HG03432 (cell line): ENCODE results near the gene RLN3.

Experiments
- ATAC-seq: cut with Tn5 transposase; IDR thresholded peaks from one replicate; pipeline ENCODE4 v1.9.1; 2021; ENCODE audit warnings: mild to moderate bottlenecking, moderate library complexity; ENCODE audit not compliant: unreplicated experiment

The RLN3 gene

GRCh38 chr19:13995017-13995728 is 32.8 kb upstream of the RLN3 start:
- ATAC-seq: no peak

DNA sequence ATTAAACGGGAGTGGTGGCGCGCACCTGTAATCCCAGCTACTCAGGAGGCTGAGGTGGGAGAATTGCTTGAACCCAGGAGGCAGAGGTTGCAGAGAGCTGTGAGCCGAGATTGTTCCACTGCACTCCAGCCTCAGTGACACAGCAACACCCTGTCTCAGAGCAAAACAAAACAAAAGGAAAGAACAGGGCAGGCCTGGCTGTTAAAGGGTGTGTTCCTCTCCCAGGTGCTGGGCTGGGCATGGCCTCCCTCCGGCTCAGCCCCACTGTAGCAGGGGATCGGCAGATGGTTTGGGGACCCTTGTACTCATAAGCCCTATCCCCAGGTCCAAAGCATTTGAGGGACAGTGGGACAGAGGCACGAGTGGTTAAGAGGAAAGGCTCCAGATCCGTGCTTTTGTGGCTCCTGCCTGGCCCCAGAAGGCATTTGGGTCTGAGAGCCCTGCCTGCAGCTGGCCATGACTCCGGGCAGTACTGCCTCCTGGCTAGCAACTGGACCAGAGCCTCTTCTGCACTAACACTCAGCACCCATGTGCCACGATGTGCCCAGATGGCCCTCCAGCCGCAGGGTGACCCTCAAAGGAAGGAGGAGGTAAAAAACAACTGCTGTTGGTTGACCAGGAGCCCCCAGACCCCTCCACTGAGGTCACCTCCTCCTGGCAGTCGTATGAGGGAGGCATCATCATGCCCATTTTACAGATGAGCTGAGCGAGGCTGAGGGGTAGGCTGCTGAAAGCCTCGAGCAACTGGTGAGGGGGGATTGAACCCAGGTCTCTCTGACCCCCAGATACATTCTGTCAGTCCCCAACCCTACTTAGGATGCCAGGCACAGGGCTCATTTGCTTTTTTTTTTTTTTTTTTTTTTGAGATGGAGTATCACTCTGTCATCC is 31.8 kb upstream of the RLN3 start:
- ATAC-seq: no peak

DNA sequence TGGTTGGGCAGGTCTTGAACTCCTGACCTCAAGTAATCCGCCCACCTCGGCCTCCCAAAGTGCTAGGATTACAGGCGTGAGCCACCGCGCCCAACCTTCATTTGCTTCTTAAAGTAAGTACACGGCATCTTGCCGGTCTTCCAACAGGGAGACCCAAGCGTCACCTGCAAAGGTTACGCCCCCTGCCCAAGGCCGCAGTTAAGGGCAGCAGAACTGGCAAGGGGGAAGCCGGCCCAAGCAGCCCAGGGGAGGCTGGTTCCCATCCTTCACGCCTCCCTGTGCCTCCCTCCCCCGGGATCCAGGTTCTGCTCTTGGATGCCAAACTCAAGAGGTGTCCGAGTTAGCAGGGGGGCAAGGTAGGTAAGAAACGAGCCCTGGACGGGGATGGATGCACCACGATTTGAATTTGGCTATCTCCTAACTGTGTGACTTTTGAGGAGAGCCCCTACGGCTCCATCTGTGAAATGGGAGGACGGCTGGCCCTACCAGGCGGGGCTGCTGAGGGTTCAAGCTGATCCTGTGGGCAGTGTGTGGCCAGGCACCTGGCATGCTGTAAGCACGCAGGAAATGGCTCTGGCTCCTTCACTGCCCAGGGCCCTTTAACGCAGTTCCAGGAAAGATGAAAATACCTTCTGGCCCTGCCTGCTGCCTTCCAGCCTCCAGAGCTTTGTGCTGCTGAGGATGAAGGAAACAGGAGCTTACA is 30.9 kb upstream of the RLN3 start:
- no peak for ATAC-seq

GRCh38 chr19:13997631-13997962 is 30.4 kb upstream of the RLN3 start:
- ATAC-seq: no peak

DNA sequence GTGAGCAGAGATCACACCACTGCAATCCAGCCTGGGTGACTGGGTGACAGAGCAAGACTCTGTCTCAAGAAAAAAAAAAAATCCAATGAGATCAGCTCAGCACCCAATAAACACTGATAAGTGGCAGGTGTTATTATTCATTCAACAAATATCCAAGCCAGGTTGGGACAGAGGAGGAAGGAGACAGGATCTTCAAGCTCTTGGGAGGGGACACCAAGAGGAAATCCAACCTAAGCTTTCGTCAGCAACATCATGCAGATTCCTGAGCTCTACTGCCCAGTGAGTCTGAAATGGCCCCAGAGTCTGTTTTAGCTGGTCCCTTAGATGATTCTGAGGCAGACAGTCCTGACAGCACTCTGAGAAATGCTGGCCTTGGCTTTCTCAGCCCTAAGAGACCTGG is 29.5 kb upstream of the RLN3 start:
- no peak for ATAC-seq

DNA sequence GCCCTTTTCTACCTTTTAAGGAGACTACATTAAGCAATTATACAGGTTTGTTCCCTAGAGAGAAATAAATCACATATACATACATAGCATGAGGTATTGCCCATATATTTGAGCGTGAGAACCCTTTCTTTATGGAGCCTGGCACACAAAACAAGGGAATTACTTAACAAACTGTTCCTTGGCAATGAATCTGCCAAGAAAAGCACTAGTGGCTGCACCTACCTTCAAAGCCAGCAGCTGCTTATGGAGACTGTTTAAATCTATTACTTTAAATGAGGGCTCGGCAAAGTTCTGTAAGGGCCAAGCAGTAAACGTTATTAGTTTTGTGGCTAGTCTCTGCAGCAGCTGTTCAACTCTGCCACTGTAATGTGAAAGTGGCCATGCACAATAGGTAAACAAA is 28.9 kb upstream of the RLN3 start:
- ATAC-seq: no peak

DNA sequence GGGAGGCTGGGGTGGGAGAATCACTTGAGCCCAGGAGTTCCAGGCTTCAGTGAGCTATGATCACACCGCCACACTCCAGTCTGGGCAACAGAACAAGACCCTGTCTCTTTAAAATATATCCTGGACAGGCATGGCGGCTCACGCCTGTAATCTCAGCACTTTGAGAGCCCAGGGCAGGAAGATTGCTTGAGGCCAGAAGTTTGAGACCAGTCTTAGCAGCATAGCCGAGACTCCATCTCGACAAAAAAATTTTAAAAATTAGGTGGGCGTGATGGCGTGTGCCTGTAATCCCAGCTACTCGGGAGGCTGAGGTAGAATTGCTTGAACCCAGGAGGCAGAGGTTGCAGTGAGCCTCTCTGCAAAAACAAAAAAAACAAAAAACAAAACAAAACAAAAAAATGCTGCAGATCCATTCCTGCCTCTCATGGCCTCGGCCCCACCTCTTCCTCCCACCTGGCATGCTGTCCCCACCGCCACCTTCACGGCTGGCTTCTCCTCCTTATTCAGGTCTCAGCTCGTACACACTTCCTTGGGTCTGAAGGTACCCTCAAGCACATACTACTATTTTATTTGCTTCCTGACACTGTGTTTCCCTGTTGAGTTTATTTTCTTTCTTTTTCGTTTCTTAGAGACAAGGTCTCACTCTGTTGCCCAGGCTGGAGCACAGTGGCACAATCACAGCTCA is 27.1 kb upstream of the RLN3 start:
- ATAC-seq: no peak

DNA sequence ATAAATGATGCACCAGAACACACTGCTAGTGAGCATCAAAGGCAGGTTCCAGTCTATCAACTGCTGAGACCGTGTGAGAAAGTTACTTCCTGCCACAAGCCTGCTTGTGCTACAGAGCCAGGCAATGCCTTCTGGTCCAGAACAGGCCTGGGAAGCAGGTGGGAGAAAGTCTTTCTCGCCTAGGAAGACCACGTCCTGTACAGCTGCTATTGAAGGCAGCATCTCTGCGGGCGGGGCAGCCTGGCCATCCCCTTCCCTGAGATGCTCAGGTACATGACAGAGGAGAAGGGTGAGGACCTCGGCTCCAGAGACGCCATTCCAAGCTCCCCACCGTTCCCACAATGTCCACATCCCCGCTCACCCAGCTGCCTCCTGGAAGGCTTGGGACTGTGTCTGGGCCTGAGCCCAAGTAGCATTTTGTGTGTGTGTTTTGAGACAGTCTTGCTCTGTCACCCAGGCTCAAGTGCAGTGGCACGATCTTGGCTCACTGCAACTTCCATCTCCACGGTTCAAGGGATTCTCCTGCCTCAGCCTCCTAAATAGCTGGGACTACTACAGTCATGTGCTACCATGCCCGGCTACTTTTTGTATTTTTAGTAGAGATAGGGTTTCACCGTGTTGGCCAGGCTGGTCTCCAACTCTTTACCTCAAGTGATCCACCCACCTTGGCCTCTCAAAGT is 25.2 kb upstream of the RLN3 start:
- ATAC-seq: no peak

GRCh38 chr19:14003251-14004055 is 24.5 kb upstream of the RLN3 start:
- no peak for ATAC-seq

DNA sequence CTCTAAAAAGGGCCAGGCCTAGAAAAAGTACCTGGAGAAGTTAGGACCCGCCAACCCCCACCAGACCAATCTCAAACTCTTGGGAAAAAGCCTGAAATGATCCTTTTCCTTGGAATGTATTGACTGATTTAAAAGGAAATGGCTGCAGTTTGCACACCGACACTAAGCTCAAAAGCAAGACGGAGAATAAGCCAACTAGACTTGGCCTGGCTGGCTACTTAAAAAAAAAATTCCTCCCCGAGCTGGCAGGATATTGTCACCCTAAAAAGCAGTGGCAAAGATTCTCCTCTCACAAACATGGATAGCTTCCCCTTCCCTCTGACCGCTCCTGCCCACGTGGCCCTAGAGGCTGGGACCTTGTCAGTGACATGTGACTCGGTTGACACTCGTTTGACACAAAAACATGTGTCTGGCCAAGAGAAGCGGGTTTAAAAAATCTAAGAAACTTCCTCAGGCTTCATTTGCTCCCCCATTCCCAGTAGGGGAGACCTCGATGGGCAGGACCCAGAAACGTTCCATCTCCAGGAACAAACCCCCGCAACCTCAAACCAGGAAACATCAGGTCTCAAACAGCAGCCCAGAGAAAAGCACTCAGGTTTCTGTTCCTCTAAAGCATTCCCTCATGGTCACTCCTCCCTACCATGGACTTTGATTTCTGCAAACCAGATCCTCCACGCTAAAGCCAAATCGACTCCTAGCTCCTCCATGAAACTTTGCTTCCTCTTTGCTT is 23.2 kb upstream of the RLN3 start:
- no peak for ATAC-seq

- ATAC-seq: peak; percentile 45
Measured at GRCh38 chr19:14005349-14006084, 22.4 kb upstream of the RLN3 start.

DNA sequence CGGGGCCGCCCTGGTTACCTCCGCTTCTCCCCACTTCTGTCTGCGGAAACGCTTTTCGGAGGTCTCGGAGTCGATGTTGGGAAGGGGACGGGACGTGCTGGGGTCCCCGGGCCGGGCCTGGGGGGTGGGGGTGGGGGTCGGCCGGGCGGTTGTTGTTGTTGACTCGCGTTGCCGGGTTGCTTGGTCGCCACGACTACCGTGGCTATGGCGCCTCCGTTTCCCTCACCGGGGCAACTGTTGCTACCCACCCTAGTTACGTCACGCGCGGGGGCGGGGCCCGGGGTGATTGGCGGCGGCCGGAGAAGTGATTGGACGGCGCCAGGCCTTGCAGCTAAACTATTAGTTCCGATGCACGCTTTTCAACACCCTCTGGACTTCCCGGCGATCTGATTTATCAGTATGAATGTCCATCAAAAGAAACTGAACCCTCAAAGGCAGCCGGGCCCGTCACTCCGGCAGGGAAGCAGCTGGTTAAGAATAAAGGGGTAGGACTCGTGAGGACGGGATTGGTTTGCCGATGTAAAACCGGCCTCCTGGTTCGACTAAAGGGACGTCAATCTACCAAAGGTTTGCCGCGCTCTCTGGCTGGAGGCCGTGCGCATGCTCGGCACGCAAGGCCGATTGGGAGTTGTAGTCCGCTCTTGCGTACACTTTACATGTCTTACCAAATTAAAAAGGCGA is 21.7 kb upstream of the RLN3 start, which contains the start of gene RFX1:
Gene RFX1 (minus strand): TSS at position 236 of the 681 bp plus-strand sequence. CDS start 12,477 bp downstream, outside the sequence.
- peak; percentile 74 for ATAC-seq

- peak; percentile 37 for ATAC-seq
Measured at GRCh38 chr19:14006766-14007562, 21.0 kb upstream of the RLN3 start.

DNA sequence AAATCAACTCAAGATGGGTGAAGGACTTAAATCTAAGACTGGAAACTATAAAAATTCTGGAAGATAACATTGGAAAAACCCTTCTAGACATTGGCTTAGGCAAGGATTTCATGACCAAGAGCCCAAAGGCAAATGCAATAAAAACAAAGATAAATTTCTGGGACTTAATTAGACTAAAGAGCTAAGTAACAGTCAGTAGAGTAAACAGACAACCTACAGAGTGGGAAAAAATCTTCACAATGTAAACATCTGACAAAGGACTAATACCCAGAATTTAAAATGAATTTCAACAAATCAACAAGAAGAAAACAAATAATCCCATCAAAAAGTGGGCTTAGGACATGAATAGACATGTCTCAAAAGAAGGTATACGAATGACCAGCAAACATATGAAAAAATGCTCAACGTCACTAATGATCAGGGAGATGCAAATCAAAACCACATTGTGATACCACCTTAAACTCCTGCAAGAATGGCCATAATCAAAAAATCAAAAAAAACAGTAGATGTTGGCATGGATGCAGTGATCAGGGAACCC is 15.5 kb upstream of the RLN3 start:
- ATAC-seq: no peak

- peak; percentile 83 for ATAC-seq
Measured at GRCh38 chr19:14015524-14016035, 12.4 kb upstream of the RLN3 start.

DNA sequence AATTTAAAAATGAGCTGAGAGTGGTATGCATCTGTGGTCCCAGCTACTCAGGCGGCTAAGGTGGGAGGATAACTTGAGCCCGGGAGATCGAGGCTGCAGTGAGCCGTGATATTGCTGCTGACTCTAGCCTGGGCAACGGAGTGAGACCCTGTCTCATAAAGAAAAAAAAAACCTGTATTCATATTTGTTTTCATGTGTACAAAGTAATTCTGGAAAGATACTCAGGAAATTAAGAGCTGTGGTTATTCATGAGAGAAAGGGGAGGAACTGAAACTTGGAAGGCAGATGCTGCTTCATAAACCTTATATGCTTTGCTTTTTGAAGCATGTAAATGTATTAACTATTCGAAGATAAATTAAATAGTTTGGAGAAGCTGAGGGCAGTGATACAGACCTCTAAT is 8.8 kb upstream of the RLN3 start:
- no peak for ATAC-seq
